H1 (cell line): Measurements from ENCODE around the gene CYB561A3. TPM values are rescaled to one million over a fixed set of nuclear protein-coding genes. Genes with fewer than 3 reads are reported as not detected.

Experiments used
- CTCF ChIA-PET: fragments of 300-600 bp; sonication (Branson Sonifier 250); formaldehyde crosslinking; loops from one replicate; lab custom pipeline; 2021; ENCODE audit not compliant: partially characterized antibody; lab: Charles Lee
- POLR2A ChIA-PET: fragments of 300-600 bp; sonication (Branson Sonifier 250); formaldehyde crosslinking; loops from one replicate; lab custom pipeline; 2021; ENCODE audit warnings: inconsistent platforms; ENCODE audit not compliant: partially characterized antibody; lab: Charles Lee
- DNase-seq, 2 experiments: peaks; one replicate each; pipeline versions ENCODE4 v3.0.0 to v3.0.0-alpha.2; 2010 to 2022; ENCODE audit warnings: low spot score in 2 of 2, low read depth in 1 of 2, mixed read lengths in 1 of 2
- FAIRE-seq: peaks from 2 replicates; lab custom pipeline; 2011; peaks lifted over from hg19 to GRCh38; lab: Jason Lieb, UNC
- H2AFZ ChIP-seq: 2 replicates; pipeline ENCODE4 v1.8.1; 2012; ENCODE audit warnings: low read length, inconsistent platforms
- H2AK5ac ChIP-seq: 2 replicates; pipeline ENCODE4 v1.6.1; 2013; ENCODE audit warnings: low read depth, low read length
- H2BK120ac ChIP-seq: replicated peaks from 2 replicates; pipeline ENCODE3; 2013; ENCODE audit warnings: low read depth, low read length, inconsistent platforms
- H2BK12ac ChIP-seq: 2 replicates; pipeline ENCODE4 v1.6.1; 2013; ENCODE audit warnings: low read depth, low read length
- H2BK15ac ChIP-seq: 2 replicates; pipeline ENCODE4 v1.6.1; 2013; ENCODE audit warnings: low read length
- H2BK20ac ChIP-seq: 2 replicates; pipeline ENCODE4 v1.6.1; 2013; ENCODE audit warnings: low read length
- H2BK5ac ChIP-seq: 2 replicates; pipeline ENCODE4 v1.6.1; 2013; ENCODE audit warnings: low read depth, low read length
- H3K14ac ChIP-seq: 2 replicates; pipeline ENCODE4 v1.6.1; 2013; ENCODE audit warnings: inconsistent platforms; ENCODE audit not compliant: insufficient read length
- H3K18ac ChIP-seq: 2 replicates; pipeline ENCODE4 v1.6.1; 2013; ENCODE audit warnings: low read length; ENCODE audit errors: extremely low read depth
- H3K23ac ChIP-seq: 2 replicates; pipeline ENCODE4 v1.6.1; 2013; ENCODE audit warnings: inconsistent platforms; ENCODE audit not compliant: insufficient read length
- H3K23me2 ChIP-seq: 2 replicates; pipeline ENCODE4 v1.6.1; 2013; ENCODE audit warnings: low read depth, low read length
- H3K27ac ChIP-seq: 2 replicates; pipeline ENCODE4 v1.6.1; 2011; ENCODE audit warnings: low read depth, low read length, inconsistent platforms
- H3K27me3 ChIP-seq, 4 experiments: replicated peaks in 1 of 4; 1 replicate in 1 of 4; 2 replicates in 3 of 4; pipeline versions ENCODE4 v1.6.1 to v1.8.1; 2011 to 2013; ENCODE audit warnings: low read length in 3 of 4, mild to moderate bottlenecking in 3 of 4, inconsistent platforms in 2 of 4, mixed read lengths in 2 of 4, moderate library complexity in 1 of 4; ENCODE audit not compliant: control insufficient read depth in 3 of 4, insufficient read depth in 3 of 4; ENCODE audit errors: extremely low read depth in 1 of 4
- H3K36me3 ChIP-seq, 4 experiments: 2 replicates each; pipeline versions ENCODE4 v1.6.1 to v1.8.1; 2011 to 2013; ENCODE audit warnings: mild to moderate bottlenecking in 4 of 4, low read length in 3 of 4, moderate library complexity in 2 of 4, control low read depth in 1 of 4, inconsistent platforms in 1 of 4; ENCODE audit not compliant: insufficient read depth in 4 of 4, control insufficient read depth in 2 of 4
- H3K4ac ChIP-seq: replicated peaks from 2 replicates; pipeline ENCODE3; 2013; ENCODE audit warnings: low read length, low read depth, mixed read lengths, inconsistent platforms; ENCODE audit not compliant: insufficient read length
- H3K4me1 ChIP-seq, 4 experiments: replicated peaks in 1 of 4; 1 replicate in 1 of 4; 2 replicates in 3 of 4; pipeline versions ENCODE4 v1.6.1 to v1.8.1; 2011 to 2013; ENCODE audit warnings: low read length in 3 of 4, inconsistent platforms in 2 of 4, mixed read lengths in 1 of 4; ENCODE audit not compliant: insufficient read depth in 4 of 4, control insufficient read depth in 3 of 4
- H3K4me2 ChIP-seq, 2 experiments: 2 replicates each; pipeline versions ENCODE4 v1.6.1 to v1.8.1; 2011 to 2013; ENCODE audit warnings: low read depth in 2 of 2, low read length in 2 of 2, control low read depth in 1 of 2, inconsistent platforms in 1 of 2, mild to moderate bottlenecking in 1 of 2; ENCODE audit not compliant: insufficient read depth in 1 of 2
- H3K4me3 ChIP-seq, 4 experiments: fragments of 200-600, 300-600 bp in 1 of 4; sonication (generic), shearing (Covaris generic), sonication (Bioruptor Twin) in 1 of 4; 2 replicates each; pipeline versions ENCODE4 v1.5.1 to v1.8.1; 2011 to 2016; ENCODE audit warnings: low read length in 4 of 4, low read depth in 3 of 4, control low read depth in 2 of 4, inconsistent platforms in 2 of 4, mild to moderate bottlenecking in 2 of 4, mixed read lengths in 1 of 4, moderate library complexity in 1 of 4; ENCODE audit not compliant: insufficient read depth in 2 of 4; ENCODE audit errors: extremely low read depth in 1 of 4
- H3K56ac ChIP-seq: replicated peaks from 2 replicates; pipeline ENCODE3; 2013; ENCODE audit warnings: low read depth, mild to moderate bottlenecking, mixed read lengths, low read length, inconsistent platforms; ENCODE audit not compliant: insufficient read length
- H3K79me1 ChIP-seq: 2 replicates; pipeline ENCODE4 v1.6.1; 2013; ENCODE audit warnings: low read depth, low read length, control low read depth
- H3K79me2 ChIP-seq, 2 experiments: 2 replicates each; pipeline versions ENCODE4 v1.6.1 to v1.8.1; 2012 to 2013; ENCODE audit warnings: low read length in 2 of 2, mild to moderate bottlenecking in 2 of 2, inconsistent platforms in 1 of 2; ENCODE audit not compliant: insufficient read depth in 2 of 2, control insufficient read depth in 1 of 2
- H3K9ac ChIP-seq, 4 experiments: replicated peaks in 1 of 4; 1 replicate in 1 of 4; 2 replicates in 3 of 4; pipeline versions ENCODE4 v1.6.1 to v1.8.1; 2011 to 2013; ENCODE audit warnings: low read depth in 3 of 4, low read length in 3 of 4, control low read depth in 2 of 4, mild to moderate bottlenecking in 2 of 4, moderate library complexity in 2 of 4, inconsistent platforms in 1 of 4; ENCODE audit errors: extremely low read depth in 1 of 4
- H3K9me3 ChIP-seq, 2 experiments: 2 replicates each; pipeline versions ENCODE4 v1.6.1 to v1.8.1; 2012 to 2013; ENCODE audit warnings: mild to moderate bottlenecking in 2 of 2, moderate library complexity in 2 of 2, control low read depth in 1 of 2, inconsistent platforms in 1 of 2, low read depth in 1 of 2, low read length in 1 of 2, mixed read lengths in 1 of 2; ENCODE audit not compliant: insufficient read depth in 2 of 2
- H4K20me1 ChIP-seq, 2 experiments: replicated peaks in 1 of 2; 2 replicates each; pipeline versions ENCODE3 to v1.8.1; 2011 to 2013; ENCODE audit warnings: inconsistent platforms in 2 of 2, low read length in 2 of 2, mild to moderate bottlenecking in 1 of 2; ENCODE audit not compliant: insufficient read depth in 2 of 2, control insufficient read depth in 1 of 2
- H4K5ac ChIP-seq: 2 replicates; pipeline ENCODE4 v1.6.1; 2013; ENCODE audit warnings: low read length, low read depth, mixed read lengths, inconsistent platforms; ENCODE audit not compliant: insufficient read length
- H4K8ac ChIP-seq: 2 replicates; pipeline ENCODE4 v1.8.0; 2013; ENCODE audit warnings: mild to moderate bottlenecking, moderate library complexity, low read length, inconsistent platforms; ENCODE audit not compliant: insufficient read depth; ENCODE audit errors: extremely low read depth
- H4K91ac ChIP-seq: replicated peaks from 2 replicates; pipeline ENCODE3; 2013; ENCODE audit warnings: low read length, mixed read lengths, inconsistent platforms; ENCODE audit not compliant: insufficient read length
- BRCA1 ChIP-seq: IDR thresholded peaks from 2 replicates; pipeline ENCODE4 v1.6.1; 2012; ENCODE audit warnings: low read depth, low read length, improper control_type of control experiment
- CHD1 ChIP-seq: IDR thresholded peaks from 2 replicates; pipeline ENCODE4 v1.6.1; 2012; ENCODE audit warnings: low read depth, low read length, improper control_type of control experiment
- CHD2 ChIP-seq: IDR thresholded peaks from 2 replicates; pipeline ENCODE4 v1.6.1; 2012; ENCODE audit warnings: low read length, improper control_type of control experiment
- GTF2F1 ChIP-seq: IDR thresholded peaks from 2 replicates; pipeline ENCODE4 v1.6.1; 2012; ENCODE audit warnings: low read depth, low read length, improper control_type of control experiment, borderline replicate concordance
- JUN ChIP-seq: IDR thresholded peaks from 2 replicates; pipeline ENCODE4 v1.6.1; 2011; ENCODE audit warnings: low read depth, mild to moderate bottlenecking, improper control_type of control experiment, low read length
- KDM4A ChIP-seq: IDR thresholded peaks from one replicate; pipeline ENCODE4 v1.7.1; 2012; ENCODE audit warnings: low read depth, mild to moderate bottlenecking, moderate library complexity, low read length, inconsistent platforms; ENCODE audit not compliant: severe bottlenecking
- NANOG ChIP-seq: IDR thresholded peaks from 2 replicates; pipeline ENCODE4 v1.6.1; 2011; ENCODE audit warnings: low read length, low read depth, mild to moderate bottlenecking, inconsistent platforms; ENCODE audit not compliant: insufficient read depth, poor library complexity, severe bottlenecking
- POU5F1 ChIP-seq: IDR thresholded peaks from 2 replicates; pipeline ENCODE4 v1.6.1; 2011; ENCODE audit warnings: low read depth, mild to moderate bottlenecking, low read length, moderate library complexity
- SP4 ChIP-seq: IDR thresholded peaks from 2 replicates; pipeline ENCODE4 v1.6.1; 2012; ENCODE audit warnings: low read length, inconsistent platforms
- TAF7 ChIP-seq: optimal IDR thresholded peaks from 2 replicates; pipeline ENCODE3; 2011; ENCODE audit warnings: low read depth, mild to moderate bottlenecking, inconsistent platforms, low read length, moderate library complexity, borderline replicate concordance
- TBP ChIP-seq: IDR thresholded peaks from 2 replicates; pipeline ENCODE4 v1.6.1; 2011; ENCODE audit warnings: low read depth, low read length, improper control_type of control experiment
- YY1 ChIP-seq: IDR thresholded peaks from 2 replicates; pipeline ENCODE4 v1.6.1; 2011; ENCODE audit warnings: low read depth, mild to moderate bottlenecking, low read length
- WGBS, 2 experiments: shearing (Covaris generic) in 1 of 2; methylation state at CpG; one replicate each; pipeline versions ENCODE4 v1.1.6 to v1.1.7; 2013 to 2015; ENCODE audit warnings: low lambda C conversion rate in 2 of 2, mixed read lengths in 2 of 2, inconsistent platforms in 1 of 2, low coverage in 1 of 2, missing lambda C conversion rate in 1 of 2; ENCODE audit not compliant: insufficient replicate concordance in 2 of 2, insufficient coverage in 1 of 2, insufficient read length in 1 of 2; ENCODE audit errors: extremely low coverage in 1 of 2, missing lambda C conversion rate in 1 of 2; 5-methylcytosine and 5-hydroxymethylcytosine counted together
- polyA plus RNA-seq, 7 experiments: library from polyadenylated mRNA; depleted of rRNA in 3 of 7; stranded (reverse) in 5 of 7; unstranded in 2 of 7; fragments of >200 nt in 5 of 7; fragments of 200-250 nt in 2 of 7; gene quantifications; 1 replicate in 5 of 7; 2 replicates in 1 of 7; 4 replicates in 1 of 7; pipeline versions ENCODE4 v1.2.1 to v1.2.3, GENCODE V29; 2011 to 2013; ENCODE audit warnings: missing spikeins in 2 of 7, mixed read lengths in 2 of 7
- total RNA-seq: library from RNA; stranded (reverse); fragmentation: NEBNext Ultra II Directional; extraction: Animal tissue kit (Norgen Biotek cat#: 25700); gene quantifications from 2 replicates; pipeline ENCODE4 v1.2.1, GENCODE V29; 2021

Gene CYB561A3
- total and polyA plus RNA-seq, 2 of the 8 experiments (the other 6 are each of a cell fraction or from before 2014, with no cell fraction given): 29.6 to 41.2 TPM

GRCh38 chr11:61345954-61346843 is 15.5 kb downstream of the CYB561A3 start:
- H3K9ac ChIP-seq: no peak overlapping the region
- no peak overlapping the region for H2BK12ac ChIP-seq
- H3K4me2 ChIP-seq: no peak overlapping the region
- no peaks in the 10 kb centered on the region for H3K79me2 ChIP-seq
- H4K20me1 ChIP-seq: peaks cover 0 to 5% of the 10 kb centered on the region in 2 experiments
- DNase-seq (no peak), FAIRE-seq (no peak)
- no peak overlapping the region for H3K4ac ChIP-seq
- H2BK20ac ChIP-seq: no peak overlapping the region
- no peak overlapping the region for H3K14ac ChIP-seq
- no peak overlapping the region for H2BK5ac ChIP-seq
- H3K27me3 ChIP-seq: no peaks in the 10 kb centered on the region
- H3K4me1 ChIP-seq: no peaks in the 10 kb centered on the region
- H2BK120ac ChIP-seq: no peak overlapping the region
- no peaks in the 10 kb centered on the region; the same call in 1 of the 2 replicates for H3K79me1 ChIP-seq
- no peaks in the 10 kb centered on the region for H3K9me3 ChIP-seq
- no peak overlapping the region for H4K91ac ChIP-seq
- H3K27ac ChIP-seq: no peak overlapping the region
- CTCF ChIA-PET: interaction anchor here (6.8 to 7.1 kb wide), 2 partner anchors 10 to 39 kb away, joined by 55 to 80 read pairs; no protein-coding TSS in a partner anchor
- H3K23ac ChIP-seq: no peak overlapping the region
- no peak overlapping the region for H4K5ac ChIP-seq
- H3K18ac ChIP-seq: no peak overlapping the region
- no peak overlapping the region for H3K56ac ChIP-seq
- H2AFZ ChIP-seq: no peak overlapping the region
- H4K8ac ChIP-seq: peak overlapping the region; percentile 41; the same call in 1 of the 2 replicates
- WGBS, 2 experiments: 91% methylated on average over 14 of the region's 14 CpGs; no CpG with 5 or more reads in 1 of the 2 experiments
- H3K4me3 ChIP-seq: no peak overlapping the region
- no peaks in the 10 kb centered on the region for H3K23me2 ChIP-seq
- POLR2A ChIA-PET: interaction anchor here (1.3 to 39.7 kb wide), 3 partner anchors 10 to 24 kb away, joined by 4 to 1106 read pairs (median 61); partner anchors contain the start of genes CYB561A3, DDB1, TKFC and TMEM138
- no peak overlapping the region for H2AK5ac ChIP-seq
- TF ChIP-seq YY1 (no peak), NANOG (no peak), GTF2F1 (no peak), KDM4A (no peak), CHD2 (no peak), JUN (no peak), TBP (no peak), SP4 (no peak), POU5F1 (no peak), TAF7 (no peak), BRCA1 (no peak), CHD1 (no peak)
- H3K36me3 ChIP-seq: peaks cover 0 to 17% (median 9%) of the 10 kb centered on the region in 4 experiments; a peak in 4 of 8 replicates
- H2BK15ac ChIP-seq: no peak overlapping the region
